Measurements from ENCODE around the gene SEMA5B.
A peak's percentile ranks its signal among the peaks of the same experiment; 100 is the strongest.

Gene SEMA5B, protein sequence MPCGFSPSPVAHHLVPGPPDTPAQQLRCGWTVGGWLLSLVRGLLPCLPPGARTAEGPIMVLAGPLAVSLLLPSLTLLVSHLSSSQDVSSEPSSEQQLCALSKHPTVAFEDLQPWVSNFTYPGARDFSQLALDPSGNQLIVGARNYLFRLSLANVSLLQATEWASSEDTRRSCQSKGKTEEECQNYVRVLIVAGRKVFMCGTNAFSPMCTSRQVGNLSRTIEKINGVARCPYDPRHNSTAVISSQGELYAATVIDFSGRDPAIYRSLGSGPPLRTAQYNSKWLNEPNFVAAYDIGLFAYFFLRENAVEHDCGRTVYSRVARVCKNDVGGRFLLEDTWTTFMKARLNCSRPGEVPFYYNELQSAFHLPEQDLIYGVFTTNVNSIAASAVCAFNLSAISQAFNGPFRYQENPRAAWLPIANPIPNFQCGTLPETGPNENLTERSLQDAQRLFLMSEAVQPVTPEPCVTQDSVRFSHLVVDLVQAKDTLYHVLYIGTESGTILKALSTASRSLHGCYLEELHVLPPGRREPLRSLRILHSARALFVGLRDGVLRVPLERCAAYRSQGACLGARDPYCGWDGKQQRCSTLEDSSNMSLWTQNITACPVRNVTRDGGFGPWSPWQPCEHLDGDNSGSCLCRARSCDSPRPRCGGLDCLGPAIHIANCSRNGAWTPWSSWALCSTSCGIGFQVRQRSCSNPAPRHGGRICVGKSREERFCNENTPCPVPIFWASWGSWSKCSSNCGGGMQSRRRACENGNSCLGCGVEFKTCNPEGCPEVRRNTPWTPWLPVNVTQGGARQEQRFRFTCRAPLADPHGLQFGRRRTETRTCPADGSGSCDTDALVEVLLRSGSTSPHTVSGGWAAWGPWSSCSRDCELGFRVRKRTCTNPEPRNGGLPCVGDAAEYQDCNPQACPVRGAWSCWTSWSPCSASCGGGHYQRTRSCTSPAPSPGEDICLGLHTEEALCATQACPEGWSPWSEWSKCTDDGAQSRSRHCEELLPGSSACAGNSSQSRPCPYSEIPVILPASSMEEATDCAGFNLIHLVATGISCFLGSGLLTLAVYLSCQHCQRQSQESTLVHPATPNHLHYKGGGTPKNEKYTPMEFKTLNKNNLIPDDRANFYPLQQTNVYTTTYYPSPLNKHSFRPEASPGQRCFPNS

DNA sequence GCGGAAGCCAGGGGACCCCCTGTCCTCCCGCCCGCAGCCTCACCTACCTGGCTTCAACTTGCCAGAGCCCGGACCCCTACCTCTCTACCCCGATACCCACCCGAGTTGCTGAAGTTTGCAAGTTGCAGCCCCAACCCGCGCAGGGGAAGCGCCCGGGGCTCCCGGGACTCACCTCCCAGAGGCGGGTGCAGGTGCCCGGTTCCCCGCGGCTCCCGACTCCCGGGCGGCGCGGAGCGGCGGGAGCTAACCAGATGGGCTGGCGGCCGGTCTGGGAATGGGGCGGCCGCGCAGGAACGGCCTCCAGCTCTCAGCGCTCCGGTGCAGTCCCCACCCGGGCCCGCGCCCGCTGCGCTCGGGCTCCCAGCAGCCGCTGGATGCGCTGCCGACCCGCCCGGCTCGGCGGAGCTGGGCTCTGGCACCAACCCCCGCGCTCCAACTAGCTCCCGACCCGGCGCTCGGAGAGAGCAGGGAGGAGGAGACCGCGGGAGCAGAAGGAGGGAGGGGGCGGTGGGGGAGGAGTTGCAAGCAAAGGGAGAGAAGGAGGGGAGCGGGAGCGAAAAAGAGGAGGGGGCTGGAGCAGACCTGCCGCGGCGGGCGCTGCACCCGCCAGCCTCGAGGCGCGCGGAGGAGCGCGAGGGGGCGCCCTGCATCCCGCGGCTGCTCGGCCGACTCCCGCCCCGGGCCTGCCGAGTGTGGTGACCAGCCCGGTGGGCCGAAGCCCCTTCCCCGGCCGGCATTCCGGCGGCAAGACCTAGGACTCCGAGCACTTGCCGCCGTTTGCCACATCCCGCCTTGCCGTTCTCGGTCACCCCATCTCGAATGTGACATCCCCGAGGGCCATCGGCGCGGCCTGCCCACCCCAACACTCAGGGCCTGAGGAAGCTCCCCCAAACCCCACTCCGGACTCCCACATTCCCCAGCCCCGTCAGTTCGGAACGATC, at the start of gene SEMA5B:
SEMA5B (minus strand) TSS at position 472 of the 941 bp plus-strand sequence. CDS start 66,500 bp downstream, outside the sequence.
- peak; percentile 58 for DNase-seq (ENCODE audit: low spot score)

DNA sequence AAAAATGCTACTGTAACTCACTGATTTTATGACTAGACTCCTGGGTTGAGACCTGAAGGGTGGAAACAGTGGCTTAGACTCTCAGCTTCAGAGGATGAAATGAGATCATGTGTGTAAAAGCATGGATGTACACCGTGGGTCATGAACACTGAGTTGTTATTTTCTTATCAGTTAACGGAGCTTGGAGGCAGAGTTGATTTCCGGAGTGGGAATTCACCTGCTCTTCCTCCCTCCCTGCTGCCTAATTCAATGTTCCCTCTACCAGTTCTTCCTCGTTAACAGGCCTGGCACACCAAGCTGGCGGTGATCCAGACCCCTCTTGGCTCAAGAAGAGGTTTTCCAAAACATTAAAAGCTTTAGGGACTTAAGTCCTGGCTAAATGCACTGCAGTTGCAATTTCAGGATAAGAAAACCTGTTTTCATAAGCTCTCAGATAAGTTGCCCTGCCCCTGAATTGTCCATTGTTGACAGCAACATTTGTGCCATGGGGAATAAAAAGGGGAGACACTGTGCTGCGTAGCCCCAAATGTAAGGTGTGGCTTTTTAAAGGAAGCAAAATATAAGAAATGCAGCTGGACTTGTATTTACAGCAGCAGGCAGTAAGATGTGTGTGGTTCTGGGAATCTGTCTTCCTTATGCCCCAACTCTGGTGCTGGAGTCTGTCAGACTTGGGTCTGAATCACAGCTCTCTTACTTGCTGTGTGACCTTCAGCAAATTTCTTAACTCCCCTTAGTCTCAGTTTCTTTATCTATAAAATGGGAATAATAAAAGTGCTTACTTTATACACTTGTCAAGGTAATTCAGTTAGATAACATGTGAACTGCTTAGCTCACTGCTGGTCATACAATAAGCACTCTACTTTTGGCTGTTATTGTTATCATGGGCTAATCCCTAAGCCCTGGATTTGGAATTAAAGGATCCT, 49.2 kb upstream of the SEMA5B start:
- no peak for DNase-seq (ENCODE audit: low spot score)

DNA sequence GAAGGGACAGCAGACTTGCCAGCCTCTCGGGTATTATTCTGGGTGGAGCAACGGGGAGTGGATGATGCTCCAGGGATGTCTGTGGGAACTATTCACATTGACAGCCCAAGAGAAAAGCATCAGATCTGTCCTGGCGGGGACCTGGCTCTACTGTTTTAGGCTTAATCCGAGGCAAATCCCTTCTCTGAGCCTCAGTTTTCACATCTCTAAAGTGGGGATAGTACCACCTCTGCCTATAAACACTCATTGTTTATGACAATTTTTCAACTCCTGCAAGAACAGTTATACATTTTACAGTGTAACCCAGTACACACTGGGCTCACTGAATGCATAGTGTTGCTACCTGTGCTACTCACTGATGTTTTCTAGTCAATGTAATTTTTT, 48.5 kb upstream of the SEMA5B start:
- DNase-seq (ENCODE audit: low spot score) = no peak

DNA sequence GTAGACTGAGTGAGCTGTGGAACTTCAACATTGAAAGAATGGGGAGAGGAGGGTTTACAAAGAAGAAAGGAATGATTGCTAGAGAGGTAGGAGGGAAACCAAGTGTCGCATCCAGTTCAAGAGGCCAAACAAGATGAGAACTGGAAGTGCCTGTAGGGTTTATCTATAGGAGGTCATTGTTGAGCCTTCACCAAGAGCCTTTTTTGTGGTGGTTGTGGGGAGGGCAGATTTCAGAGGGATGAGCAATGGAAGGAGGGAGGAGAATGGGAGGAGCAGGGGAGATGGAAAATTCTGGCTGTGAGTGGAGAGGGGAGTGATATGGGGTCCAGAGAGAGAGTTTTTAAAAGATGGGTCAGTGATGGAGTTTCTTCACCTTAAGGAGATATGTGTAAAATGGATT, 47.8 kb upstream of the SEMA5B start:
- peak; percentile 36 for DNase-seq (ENCODE audit: low spot score)

DNA sequence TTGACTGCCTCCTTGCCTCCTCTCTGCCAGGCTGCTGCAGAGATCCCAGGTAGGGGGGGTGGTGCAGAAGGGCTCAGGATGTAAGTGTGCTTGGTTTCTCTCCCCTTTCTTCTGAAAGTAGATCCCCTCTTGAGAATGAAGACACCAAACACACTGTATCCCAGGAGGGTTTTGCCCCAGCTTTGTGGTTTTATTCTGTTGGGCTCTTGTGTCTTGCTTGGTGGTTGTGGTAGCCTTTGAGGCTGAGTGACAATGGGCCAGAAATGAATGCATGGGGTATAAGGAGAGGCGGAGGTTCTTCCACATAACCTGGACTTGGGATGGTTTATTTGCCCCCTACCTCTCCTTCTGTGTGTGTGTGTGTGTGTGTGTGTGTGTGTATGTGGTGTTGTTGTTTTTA, 45.0 kb upstream of the SEMA5B start:
- DNase-seq (ENCODE audit: low spot score) = no peak

DNA sequence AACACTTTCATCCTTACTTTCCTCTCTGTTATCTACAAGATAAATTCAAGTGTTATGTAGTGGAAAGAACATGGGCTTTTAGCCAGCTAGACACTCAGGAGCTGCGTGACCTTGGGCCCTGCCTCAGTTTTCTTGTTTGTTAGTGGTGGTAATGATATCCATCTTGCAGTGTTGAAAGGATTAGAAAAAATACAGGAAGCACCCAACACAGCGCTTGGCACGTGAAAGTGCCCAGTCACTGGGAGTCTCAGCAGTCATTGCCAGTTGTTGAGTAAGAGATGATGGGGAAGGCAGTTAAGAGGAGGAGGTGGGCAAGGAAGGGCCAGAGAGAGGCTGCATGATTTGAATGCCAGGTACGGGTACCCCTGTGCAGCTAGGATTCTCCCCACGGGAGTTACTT, 44.6 kb upstream of the SEMA5B start:
- no peak for DNase-seq (ENCODE audit: low spot score)

DNA sequence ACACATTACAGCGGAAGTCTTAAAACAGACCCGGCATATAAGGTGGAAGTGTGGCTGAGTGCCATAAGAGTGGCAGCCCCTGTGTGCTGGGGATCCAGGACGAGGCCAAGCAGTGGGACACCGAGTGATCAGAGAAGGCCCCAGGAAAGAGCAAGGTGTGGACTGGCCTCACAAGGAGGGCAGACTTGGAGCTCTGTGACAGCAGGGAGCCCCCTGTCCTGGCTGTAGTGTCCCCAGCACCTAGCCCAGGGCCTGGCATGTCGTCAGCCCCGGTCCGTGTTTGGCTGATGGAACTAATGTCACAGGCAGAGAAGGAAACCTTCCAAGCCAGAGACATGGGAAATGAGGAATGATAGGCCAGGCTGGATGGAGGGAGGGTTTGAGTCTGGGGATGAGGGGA, 44.0 kb upstream of the SEMA5B start:
- DNase-seq (ENCODE audit: low spot score) = no peak

DNA sequence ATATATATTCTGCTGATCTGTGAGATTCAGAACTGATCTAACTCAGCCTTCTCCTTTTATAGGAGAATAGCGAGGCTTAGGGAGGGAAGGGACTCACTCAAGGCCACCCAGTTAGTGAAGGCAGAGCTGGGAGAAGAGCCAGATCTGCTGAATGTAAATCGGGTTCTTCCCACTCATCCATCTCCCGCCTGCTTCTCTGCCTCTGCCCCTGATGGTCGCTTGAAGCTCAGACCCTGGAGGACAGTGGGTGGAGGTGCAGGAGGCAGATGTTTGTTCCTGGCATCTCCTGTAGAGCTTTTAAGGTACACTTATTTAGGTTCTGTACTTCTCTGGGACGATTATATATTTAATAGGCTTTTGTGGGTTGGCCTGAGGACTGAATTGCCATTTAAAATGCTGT, 43.6 kb upstream of the SEMA5B start:
- DNase-seq (ENCODE audit: low spot score) = no peak

DNA sequence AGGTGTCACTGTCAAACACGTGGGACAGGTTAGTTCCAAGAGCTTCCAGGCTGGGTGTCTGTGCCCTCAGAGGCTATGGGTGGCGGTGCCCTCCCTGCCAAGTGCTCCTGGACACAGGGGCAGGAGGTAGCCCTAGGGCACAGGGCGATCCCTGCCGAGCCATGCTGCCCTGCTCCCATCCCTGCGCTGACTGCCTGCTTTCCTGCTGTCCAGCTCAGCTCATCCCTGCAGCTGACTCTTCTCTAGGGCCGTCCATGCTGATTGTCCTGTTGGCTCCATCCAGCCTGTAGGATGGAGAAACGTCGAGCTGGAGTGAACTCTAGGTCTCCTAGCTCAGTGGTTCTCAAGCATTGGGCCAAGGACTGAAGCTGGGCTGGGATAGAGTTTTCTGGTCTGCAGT, 42.9 kb upstream of the SEMA5B start:
- no peak for DNase-seq (ENCODE audit: low spot score)

DNA sequence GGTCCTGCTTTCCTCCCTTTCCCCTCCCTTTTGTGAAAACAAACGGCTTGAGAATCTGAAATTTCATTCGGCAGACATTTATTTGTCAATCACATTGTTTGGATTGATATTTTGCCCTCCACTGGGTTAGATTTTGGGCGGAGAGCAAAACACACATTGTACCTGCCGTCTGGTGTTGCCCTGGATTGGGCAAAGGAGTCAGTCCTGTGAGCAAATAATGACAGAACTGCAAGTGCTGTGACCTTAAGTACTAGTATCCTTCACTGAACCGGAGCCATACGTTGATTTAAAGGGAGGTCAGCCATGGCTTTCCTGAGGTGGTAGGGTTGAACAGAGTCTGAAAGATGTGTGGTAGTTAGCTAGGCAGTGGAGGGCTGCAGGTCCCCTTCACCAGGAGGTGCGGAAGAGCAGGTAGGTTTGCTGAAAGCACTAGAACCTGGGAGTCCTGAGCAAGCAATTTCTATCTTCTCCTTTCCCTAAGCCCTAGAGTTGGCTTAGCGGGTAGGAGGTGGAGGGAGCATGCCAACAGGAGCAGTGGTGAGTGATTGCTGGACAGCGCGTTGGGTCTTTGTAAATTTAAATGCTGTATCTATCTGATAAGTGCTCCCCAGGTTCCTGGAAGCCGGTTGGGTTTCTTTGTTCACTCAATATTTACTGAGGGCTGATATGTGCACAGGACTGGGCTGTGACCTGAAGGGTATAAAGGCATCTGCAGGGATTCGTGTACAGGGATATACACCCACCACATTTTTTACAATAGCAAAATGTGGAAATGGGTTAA, 41.2 kb upstream of the SEMA5B start:
- DNase-seq (ENCODE audit: low spot score) = no peak

DNA sequence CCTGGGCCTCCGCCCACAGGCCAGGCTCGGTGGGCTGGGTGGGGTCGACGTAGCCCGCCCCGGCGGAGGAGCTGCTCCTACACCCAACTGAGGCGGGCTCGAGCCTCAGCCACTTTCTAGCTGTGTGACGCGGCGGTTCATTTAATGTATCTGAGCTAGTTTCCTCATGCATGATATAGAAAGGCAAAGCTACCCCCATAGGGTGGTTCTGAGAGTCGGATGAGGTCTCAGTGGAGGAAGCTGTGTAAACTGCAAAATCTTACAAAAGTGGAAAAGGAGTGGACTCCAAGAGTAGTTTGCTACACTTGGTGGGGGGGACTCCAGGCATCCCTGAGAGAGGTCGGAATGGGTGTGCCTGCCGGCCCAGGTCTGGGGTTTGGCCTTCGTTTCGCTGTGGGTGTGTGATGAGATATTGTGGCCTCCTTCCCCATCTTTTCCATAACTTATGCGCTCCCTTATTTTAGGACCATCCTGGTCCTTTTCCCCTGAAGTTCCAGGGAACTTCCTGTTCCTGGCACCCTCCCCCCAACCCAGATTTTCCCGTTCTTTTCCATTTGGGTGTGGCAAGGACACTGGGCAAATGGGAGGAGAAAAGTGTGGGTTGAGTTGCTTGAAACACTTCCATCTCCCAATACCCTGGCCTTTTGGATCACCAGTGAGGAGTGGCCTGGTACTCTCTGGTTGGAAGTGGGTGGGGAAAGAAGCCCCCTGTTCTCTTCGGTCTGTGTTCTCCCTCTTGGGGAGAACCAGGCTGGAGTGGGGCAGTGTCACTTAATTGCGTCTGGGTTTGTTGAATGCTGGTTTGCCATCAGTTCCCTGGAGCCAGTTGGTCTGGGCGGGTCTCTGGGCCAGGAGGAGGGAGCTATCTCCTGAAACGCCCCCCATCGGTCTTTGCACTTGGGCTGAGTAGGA, 40.4 kb upstream of the SEMA5B start:
- peak; percentile 61 for DNase-seq (ENCODE audit: low spot score)

DNA sequence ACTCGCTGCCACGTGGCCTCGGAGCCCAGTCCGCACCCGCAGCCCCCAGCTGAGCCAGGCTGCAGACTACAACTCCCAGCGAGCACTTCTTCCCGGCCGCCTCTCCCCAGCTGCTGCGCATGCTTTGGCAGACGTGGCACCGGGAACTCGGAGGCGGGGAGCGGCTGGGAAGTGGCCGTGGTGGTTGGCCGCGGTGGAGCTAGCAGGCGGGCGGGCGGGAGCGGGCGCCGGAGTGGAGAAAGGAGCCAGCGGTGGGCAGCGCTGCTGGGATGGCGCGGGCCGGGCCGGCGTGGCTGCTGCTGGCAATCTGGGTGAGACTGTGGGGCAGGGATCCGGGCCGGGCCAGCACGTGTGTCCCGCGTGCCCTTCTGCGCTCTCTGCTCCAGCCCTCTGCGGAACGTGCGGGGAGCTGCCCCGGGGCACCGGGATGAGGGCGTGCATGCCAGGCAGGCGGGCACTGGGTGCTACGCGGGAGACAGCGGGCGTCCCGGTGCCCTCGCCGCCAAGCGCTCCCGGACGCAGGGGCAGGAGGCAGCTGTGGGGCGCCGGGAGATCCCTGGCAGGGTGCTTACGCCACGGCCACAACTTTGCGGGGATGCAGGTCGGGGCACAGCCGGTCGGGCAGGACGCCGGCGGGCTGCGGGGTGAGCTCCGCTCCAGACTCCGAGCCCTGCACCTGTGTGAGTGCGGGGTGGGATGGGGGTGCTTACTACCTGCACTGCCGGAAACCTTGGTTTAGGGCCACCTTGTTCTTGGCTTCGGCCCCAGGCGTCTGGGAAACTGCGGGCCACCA, 39.5 kb upstream of the SEMA5B start, which contains the start of gene PDIA5:
PDIA5 (plus strand) TSS at position 130 of the 793 bp plus-strand sequence; CDS start at position 270, 140 bp downstream.
- peak; percentile 97 for DNase-seq (ENCODE audit: low spot score)

DNA sequence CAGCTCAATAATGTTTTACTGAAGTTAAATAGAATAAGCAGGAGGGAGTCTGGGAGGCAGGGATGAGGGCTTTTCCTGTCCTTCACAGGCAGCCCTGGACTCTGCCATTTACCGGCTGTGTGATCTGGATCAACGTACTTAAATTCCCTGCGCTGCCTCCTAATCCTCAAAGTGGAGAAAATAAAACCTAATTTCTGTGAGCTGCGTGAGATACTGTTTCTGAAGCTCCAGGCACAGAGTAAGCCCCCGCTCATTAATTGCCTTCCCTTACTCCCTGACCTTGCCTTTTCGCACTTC, 39.0 kb upstream of the SEMA5B start:
- DNase-seq (ENCODE audit: low spot score) = no peak

DNA sequence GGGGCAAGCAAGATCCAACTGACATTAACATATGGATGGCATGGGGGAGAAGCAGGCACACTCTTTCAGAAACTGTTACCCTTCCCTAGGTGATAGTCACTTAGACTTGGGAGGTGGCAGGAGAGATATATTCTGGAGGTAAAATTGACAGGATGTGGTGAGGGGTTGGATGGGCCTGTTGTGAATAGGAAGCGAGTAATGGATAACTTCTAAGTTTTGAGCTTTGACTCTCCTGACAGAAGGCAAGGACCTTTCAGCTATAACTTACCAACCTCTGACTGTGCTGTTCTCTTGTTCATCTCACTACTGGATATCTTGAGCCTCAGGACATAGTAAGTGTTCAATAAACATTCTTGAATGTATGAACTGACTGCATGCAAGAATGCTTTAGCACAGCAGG, 37.4 kb upstream of the SEMA5B start:
- DNase-seq (ENCODE audit: low spot score) = no peak

DNA sequence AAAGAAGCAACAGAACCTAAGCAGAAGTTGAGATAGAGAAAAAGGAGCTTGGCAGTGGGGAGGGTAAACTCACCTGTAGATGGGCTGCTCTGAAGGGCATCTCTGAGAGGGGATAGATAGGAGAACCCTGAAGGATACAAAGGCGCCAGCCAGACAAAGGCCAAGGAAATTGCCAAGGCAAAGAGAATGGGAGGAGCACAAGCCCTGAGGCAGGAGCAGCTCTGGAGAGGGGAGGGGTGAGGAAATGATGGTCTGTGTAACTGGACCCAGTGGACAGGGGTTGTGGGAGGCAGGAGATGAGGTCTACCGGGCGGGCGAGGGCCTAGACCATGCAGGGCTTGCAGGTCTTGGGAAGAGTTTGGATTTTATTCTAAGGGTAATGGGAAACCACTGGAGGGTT, 36.9 kb upstream of the SEMA5B start:
- no peak for DNase-seq (ENCODE audit: low spot score)

DNA sequence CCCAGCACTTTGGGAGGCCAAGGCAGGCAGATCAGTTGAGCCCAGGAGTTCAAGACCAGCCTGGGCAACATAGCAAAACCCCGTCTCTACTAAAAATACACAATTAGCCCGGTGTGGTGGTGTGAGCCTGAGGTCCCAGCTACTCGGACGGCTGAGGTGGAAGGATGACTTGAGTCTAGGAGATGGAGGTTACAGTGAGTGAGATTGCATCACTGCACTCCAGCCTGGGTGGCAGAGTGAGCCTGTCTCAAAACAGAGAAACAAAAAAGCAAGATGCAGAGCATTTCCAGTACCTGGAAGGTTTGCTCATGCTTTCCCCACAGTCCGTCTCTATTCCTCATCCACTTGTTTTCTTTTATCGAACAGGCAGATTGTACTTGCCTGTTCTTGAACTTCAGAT, 35.5 kb upstream of the SEMA5B start:
- DNase-seq (ENCODE audit: low spot score) = no peak

DNA sequence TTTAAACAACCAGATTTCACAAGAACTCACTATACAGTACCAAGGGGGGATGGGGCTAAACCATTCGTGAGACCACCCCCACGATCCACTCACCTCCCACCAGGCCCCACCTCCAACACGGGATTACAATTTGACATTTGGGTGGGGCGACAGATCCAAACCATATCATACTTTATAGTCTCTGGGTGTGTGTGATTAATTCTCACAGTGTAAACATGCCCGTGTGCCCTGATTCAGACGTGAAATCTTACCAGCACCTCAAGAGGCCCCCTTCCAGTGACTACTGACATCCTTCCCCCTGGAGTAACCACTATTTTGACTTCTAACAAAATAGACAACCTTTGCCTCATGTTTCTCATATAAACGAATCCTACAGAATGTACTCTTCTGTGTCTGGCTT, 34.3 kb upstream of the SEMA5B start:
- DNase-seq (ENCODE audit: low spot score) = no peak

DNA sequence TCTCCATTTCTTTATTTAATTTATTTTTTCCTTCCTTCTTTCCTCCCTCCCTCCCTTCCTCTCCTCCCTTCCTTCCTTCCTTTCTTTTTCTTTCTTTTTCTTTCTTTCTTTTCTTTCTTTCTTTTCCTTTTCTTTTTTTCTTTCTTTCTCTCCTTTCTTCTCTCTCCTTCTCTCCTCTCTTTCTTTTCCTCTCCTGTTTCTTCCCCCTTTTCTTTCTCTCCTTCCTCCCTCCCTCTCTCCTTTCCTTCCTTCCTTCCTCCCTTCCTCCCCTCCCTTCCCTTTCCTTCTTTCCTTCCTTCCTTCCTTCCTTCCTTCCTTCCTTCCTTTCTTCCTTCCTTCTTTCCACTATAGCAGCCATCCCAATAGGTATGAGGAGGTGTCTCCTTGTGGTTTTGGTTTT, 32.5 kb upstream of the SEMA5B start:
- DNase-seq (ENCODE audit: low spot score) = no peak

Measured in GM03348 (cell line).